ENCODE results near the gene PRCP. TPM values are rescaled to one million over a fixed set of nuclear protein-coding genes. Genes with fewer than 3 reads are reported as not detected.

PRCP gene
- total and polyA plus RNA-seq, 4 donors: 27.3 to 55.2 (median 41.2) TPM

- TF ChIP-seq JUND (IDR thresholded peaks at IDR 0.05): no peak
Measured at GRCh38 chr11:82896183-82896582, 4.0 kb downstream of the PRCP start (continued).

GRCh38 chr11:82895437-82896091, 4.7 kb downstream of the PRCP start:
- TF ChIP-seq FOXA1 (IDR thresholded peaks at IDR 0.05): no peak
- TF ChIP-seq MAX (IDR thresholded peaks at IDR 0.05): no peak
- TF ChIP-seq JUND (IDR thresholded peaks at IDR 0.05): no peak
- TF ChIP-seq, protein P1, sequence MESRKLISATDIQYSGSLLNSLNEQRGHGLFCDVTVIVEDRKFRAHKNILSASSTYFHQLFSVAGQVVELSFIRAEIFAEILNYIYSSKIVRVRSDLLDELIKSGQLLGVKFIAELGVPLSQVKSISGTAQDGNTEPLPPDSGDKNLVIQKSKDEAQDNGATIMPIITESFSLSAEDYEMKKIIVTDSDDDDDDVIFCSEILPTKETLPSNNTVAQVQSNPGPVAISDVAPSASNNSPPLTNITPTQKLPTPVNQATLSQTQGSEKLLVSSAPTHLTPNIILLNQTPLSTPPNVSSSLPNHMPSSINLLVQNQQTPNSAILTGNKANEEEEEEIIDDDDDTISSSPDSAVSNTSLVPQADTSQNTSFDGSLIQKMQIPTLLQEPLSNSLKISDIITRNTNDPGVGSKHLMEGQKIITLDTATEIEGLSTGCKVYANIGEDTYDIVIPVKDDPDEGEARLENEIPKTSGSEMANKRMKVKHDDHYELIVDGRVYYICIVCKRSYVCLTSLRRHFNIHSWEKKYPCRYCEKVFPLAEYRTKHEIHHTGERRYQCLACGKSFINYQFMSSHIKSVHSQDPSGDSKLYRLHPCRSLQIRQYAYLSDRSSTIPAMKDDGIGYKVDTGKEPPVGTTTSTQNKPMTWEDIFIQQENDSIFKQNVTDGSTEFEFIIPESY (IDR thresholded peaks at IDR 0.05): no peak
- no peak for TF ChIP-seq ATF3 (IDR thresholded peaks at IDR 0.05)
- H3K9me3 ChIP-seq (ENCODE audit: control insufficient read depth in 4 of 4, low read length in 3 of 4): no peaks in the 10 kb centered on the region
- no peak overlapping the region for H3K27ac ChIP-seq (ENCODE audit: low read depth in 1 of 2, low read length in 2 of 2)
- H3K4me1 ChIP-seq (ENCODE audit: control insufficient read depth in 4 of 4, insufficient read depth in 4 of 4, low read length in 3 of 4): peaks cover 0 to 13% (median 6%) of the 10 kb centered on the region in 4 donors
- H3K36me3 ChIP-seq (ENCODE audit: control insufficient read depth in 4 of 4, insufficient read depth in 3 of 4, low read depth in 1 of 4, low read length in 3 of 4): no peaks in the 10 kb centered on the region
- no peak overlapping the region for H3K9ac ChIP-seq (ENCODE audit: low read depth in 1 of 2, low read length in 2 of 2)
- H3K4me3 ChIP-seq (ENCODE audit: low read depth in 1 of 3, low read length in 3 of 3): no peak overlapping the region
- no peak for DNase-seq (ENCODE audit: low spot score)
- no peaks in the 10 kb centered on the region for H3K27me3 ChIP-seq (ENCODE audit: control insufficient read depth in 4 of 4, insufficient read depth in 4 of 4, low read length in 3 of 4)

DNA sequence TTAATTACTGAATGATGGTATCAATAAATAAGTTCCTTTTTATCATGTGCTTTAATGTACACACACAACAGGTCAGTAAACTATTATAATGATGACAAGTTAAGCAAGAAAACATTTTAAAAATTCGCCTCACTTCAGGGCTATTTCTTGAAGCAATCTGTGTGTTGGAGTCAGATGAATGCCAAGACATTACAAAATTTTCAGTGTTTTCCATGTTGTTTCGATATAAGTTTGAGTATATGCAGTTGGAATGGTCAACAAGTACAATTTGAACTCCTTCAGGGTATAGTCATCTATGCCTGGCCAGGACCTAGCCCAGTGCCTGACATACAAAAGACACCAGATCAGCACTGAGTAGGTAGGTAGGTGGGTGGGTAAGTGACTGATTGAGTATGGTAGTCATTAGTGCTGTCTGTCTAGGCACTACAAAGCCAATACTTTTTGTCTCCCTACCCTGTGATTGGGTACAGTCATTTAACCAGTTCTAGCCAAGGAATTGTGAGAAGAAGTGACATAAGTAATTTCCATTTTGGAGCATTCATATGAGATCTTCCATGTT, 7.5 kb downstream of the PRCP start:
- no peak overlapping the region for H3K27ac ChIP-seq (ENCODE audit: low read depth in 1 of 2, low read length in 2 of 2)
- no peak overlapping the region for H3K9ac ChIP-seq (ENCODE audit: low read depth in 1 of 2, low read length in 2 of 2)
- no peaks in the 10 kb centered on the region for H3K9me3 ChIP-seq (ENCODE audit: control insufficient read depth in 4 of 4, low read length in 3 of 4)
- TF ChIP-seq TAF1 (conservative IDR thresholded peaks at IDR 0.05) (no peak), JUND (IDR thresholded peaks at IDR 0.05) (no peak), SP1 (IDR thresholded peaks at IDR 0.05) (no peak), HNF4A (conservative IDR thresholded peaks at IDR 0.05) (no peak), FOXA2 (IDR thresholded peaks at IDR 0.05) (no peak), REST (IDR thresholded peaks at IDR 0.05) (no peak), RXRA (IDR thresholded peaks at IDR 0.05) (no peak), MAX (IDR thresholded peaks at IDR 0.05) (no peak), ATF3 (IDR thresholded peaks at IDR 0.05) (no peak), FOXA1 (IDR thresholded peaks at IDR 0.05) (no peak), EGR1 (IDR thresholded peaks at IDR 0.05; ENCODE audit: low read depth in 2 of 2) (no peak), NR2F2 (IDR thresholded peaks at IDR 0.05) (no peak), RAD21 (IDR thresholded peaks at IDR 0.05) (no peak), YY1 (IDR thresholded peaks at IDR 0.05) (no peak), HNF4G (IDR thresholded peaks at IDR 0.05) (no peak), GABPA (IDR thresholded peaks at IDR 0.05 in 1 of 2, conservative IDR thresholded peaks at IDR 0.05 in 1 of 2) (no peak)
- TF ChIP-seq, protein P2, sequence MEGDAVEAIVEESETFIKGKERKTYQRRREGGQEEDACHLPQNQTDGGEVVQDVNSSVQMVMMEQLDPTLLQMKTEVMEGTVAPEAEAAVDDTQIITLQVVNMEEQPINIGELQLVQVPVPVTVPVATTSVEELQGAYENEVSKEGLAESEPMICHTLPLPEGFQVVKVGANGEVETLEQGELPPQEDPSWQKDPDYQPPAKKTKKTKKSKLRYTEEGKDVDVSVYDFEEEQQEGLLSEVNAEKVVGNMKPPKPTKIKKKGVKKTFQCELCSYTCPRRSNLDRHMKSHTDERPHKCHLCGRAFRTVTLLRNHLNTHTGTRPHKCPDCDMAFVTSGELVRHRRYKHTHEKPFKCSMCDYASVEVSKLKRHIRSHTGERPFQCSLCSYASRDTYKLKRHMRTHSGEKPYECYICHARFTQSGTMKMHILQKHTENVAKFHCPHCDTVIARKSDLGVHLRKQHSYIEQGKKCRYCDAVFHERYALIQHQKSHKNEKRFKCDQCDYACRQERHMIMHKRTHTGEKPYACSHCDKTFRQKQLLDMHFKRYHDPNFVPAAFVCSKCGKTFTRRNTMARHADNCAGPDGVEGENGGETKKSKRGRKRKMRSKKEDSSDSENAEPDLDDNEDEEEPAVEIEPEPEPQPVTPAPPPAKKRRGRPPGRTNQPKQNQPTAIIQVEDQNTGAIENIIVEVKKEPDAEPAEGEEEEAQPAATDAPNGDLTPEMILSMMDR (IDR thresholded peaks at IDR 0.05; ENCODE audit: low read depth, low read length, missing input control): no peak
- TF ChIP-seq, protein P1 (IDR thresholded peaks at IDR 0.05): no peak
- H3K27me3 ChIP-seq (ENCODE audit: control insufficient read depth in 4 of 4, insufficient read depth in 4 of 4, low read length in 3 of 4): no peaks in the 10 kb centered on the region
- no peak overlapping the region for H3K4me3 ChIP-seq (ENCODE audit: low read depth in 1 of 3, low read length in 3 of 3)
- H3K36me3 ChIP-seq (ENCODE audit: control insufficient read depth in 4 of 4, insufficient read depth in 3 of 4, low read depth in 1 of 4, low read length in 3 of 4): no peaks in the 10 kb centered on the region
- DNase-seq (ENCODE audit: low spot score): no peak
- H3K4me1 ChIP-seq (ENCODE audit: control insufficient read depth in 4 of 4, insufficient read depth in 4 of 4, low read length in 3 of 4): peaks cover 0 to 2% (median 0%) of the 10 kb centered on the region in 4 donors
- 97% methylated on average over 2 of the region's 2 CpGs for WGBS
